Retinal pigment epithelial cell (primary cell): Measurements from ENCODE around the gene C10orf88.
A peak's percentile ranks its signal among the peaks of the same experiment; 100 is the strongest.

ENCODE experiments used
- DNase-seq: peaks from one replicate; pipeline ENCODE4 v3.0.0-alpha.2; 2010; ENCODE audit warnings: low read depth
- H3K4me3 ChIP-seq: 2 replicates; pipeline ENCODE4 v1.5.1; 2011; ENCODE audit warnings: mild to moderate bottlenecking, low read length, control low read depth, moderate library complexity
- CTCF ChIP-seq: conservative IDR thresholded peaks from 2 replicates; pipeline ENCODE4 v1.5.1; 2011; ENCODE audit warnings: low read depth, low read length, control low read depth, inconsistent platforms

Gene C10orf88

GRCh38 chr10:122953902-122954730 lies at the start of gene C10orf88:
Gene C10orf88 (minus strand): TSS chr10:122954227. CDS start chr10:122954178, 49 bp downstream.
- H3K4me3 ChIP-seq: peak within 1 kb of the TSS; percentile 73
- peak; percentile 94 for DNase-seq
- no peak for TF ChIP-seq CTCF

- TF ChIP-seq CTCF: no peak
- DNase-seq: no peak
Measured at GRCh38 chr10:123001370-123001769, 47.3 kb upstream of the C10orf88 start.

GRCh38 chr10:123000155-123000554 lies 46.1 kb upstream of the C10orf88 start:
- DNase-seq: no peak
- no peak overlapping the region for H3K4me3 ChIP-seq
- TF ChIP-seq CTCF: no peak

More at GRCh38 chr10:123001370-123001769, 47.3 kb upstream of the C10orf88 start:
- no peak overlapping the region for H3K4me3 ChIP-seq

- H3K4me3 ChIP-seq: no peak overlapping the region
- TF ChIP-seq CTCF: no peak
- no peak for DNase-seq
Measured at GRCh38 chr10:122999347-122999746, 45.3 kb upstream of the C10orf88 start.

GRCh38 chr10:122998934-122999333 lies 44.9 kb upstream of the C10orf88 start:
- TF ChIP-seq CTCF: no peak
- no peak for DNase-seq

GRCh38 chr10:122998360-122998917 lies 44.4 kb upstream of the C10orf88 start:
- no peak for TF ChIP-seq CTCF
- DNase-seq: no peak
- H3K4me3 ChIP-seq: no peak overlapping the region

More at GRCh38 chr10:122998934-122999333, 44.9 kb upstream of the C10orf88 start:
- H3K4me3 ChIP-seq: no peak overlapping the region

- H3K4me3 ChIP-seq: no peak overlapping the region
- DNase-seq: no peak
- TF ChIP-seq CTCF: no peak
Measured at GRCh38 chr10:122997864-122998263, 43.8 kb upstream of the C10orf88 start.
